Stimulated activated CD8-positive, alpha-beta memory T cell treated with anti-CD3 and anti-CD28 coated beads, Interleukin-7, amount 100 ng/mL, for 1 hour (primary cell): ENCODE results near the gene EML1.

Experiments
- DNase-seq, 2 donors: peaks; one replicate each; pipeline ENCODE4 v3.0.0-alpha.2; 2020; ENCODE audit warnings: low read depth in 2 of 2

EML1 gene

GRCh38 chr14:99779751-99780150, 13.5 kb upstream of the EML1 start:
- DNase-seq: no peak

DNA sequence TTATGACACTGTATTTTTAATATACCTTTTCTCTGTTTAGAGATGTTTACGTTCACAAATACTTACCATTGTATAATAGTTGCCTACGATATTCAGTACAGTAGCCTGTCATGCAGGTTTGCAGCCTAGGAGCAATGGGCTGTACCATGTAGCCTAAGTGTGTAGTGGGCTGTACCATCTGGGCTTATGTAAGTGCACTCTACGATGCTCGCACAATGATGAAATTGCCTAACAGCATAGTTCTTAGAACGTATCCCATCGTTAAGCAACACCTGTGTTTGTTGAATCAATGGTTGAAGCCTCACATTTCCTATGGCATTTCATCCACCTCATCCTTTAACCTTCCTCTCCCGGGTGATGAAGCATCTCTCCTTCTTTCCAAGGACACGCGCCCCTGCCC, 12.5 kb upstream of the EML1 start:
- DNase-seq: no peak

GRCh38 chr14:99781091-99781490, 12.1 kb upstream of the EML1 start:
- DNase-seq: no peak

GRCh38 chr14:99781853-99782610, 11.2 kb upstream of the EML1 start:
- no peak for DNase-seq

GRCh38 chr14:99784508-99784907, 8.7 kb upstream of the EML1 start:
- DNase-seq: no peak

GRCh38 chr14:99785426-99785825, 7.8 kb upstream of the EML1 start:
- DNase-seq: no peak

GRCh38 chr14:99786511-99786989, 6.7 kb upstream of the EML1 start:
- no peak for DNase-seq

GRCh38 chr14:99788713-99789112, 4.5 kb upstream of the EML1 start:
- no peak for DNase-seq

DNA sequence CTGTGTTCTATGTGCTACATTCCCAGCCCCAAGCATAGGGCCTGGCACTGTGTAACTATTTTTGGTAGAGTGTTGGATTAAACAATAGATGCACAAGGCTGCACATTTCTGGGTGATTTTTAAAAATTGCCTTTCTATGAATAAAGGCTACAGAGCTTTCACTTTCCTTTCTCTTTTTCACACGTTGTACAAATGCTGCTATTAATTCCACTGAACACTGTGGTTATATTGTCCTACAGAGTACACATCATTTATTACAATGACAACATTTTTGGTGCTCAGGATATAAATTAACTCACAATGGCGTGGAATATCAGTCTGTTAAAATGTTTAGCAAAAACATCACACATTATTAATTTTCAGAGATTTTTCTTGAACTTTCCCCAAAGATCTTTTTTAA, 3.6 kb upstream of the EML1 start:
- no peak for DNase-seq

- no peak for DNase-seq
Observed at GRCh38 chr14:99790201-99790977, 2.8 kb upstream of the EML1 start.

- no peak for DNase-seq
Observed at GRCh38 chr14:99790978-99791376, 2.2 kb upstream of the EML1 start.

GRCh38 chr14:99791476-99792209, 1.6 kb upstream of the EML1 start:
- DNase-seq: no peak

DNA sequence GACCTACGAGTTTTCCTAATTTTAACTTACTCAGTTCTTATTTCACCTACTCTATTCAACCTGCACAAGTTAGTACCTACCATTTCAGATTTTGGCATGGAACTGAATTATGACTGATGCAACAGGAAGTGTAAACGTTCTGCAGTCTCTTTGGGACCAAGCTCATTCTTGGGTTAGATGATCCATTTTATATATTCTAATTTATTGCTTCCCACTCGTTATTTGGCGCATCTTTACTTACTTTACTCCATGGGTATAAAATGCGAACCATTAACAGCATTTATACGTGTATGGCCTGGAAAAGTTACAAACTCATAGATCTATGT, 1.0 kb upstream of the EML1 start:
- DNase-seq: no peak

GRCh38 chr14:99792551-99793212, 531 bp upstream of the EML1 start:
- DNase-seq: no peak

DNA sequence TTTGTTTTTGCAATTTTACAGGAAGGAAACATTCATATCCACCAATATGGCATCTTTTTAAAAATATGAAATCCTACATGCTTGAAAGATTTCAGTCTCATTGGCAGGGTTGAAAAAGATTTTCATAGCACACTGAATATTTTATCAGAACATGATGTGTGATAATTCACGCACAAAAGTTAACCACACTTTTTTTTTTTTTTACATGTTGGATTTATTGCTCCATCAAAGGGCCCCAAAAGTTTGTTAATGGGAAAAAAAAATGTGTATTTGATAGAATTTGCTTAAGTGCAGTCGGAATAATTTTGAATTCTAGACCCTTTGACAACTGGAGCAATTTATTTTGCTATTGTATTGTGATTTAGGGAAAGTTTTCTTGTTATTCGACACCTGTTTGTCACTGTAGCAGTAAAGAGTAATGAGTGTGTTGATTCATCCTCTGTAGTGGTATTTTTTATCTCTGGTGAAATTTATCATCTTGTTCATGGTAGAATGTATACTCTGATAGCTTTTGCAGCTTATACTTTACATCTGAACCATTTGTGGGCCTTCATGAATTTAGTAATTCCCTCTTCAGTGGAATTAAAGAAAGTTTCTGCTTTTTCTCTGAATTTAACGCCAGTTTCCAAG, 1.1 kb downstream of the EML1 start:
- no peak for DNase-seq

DNA sequence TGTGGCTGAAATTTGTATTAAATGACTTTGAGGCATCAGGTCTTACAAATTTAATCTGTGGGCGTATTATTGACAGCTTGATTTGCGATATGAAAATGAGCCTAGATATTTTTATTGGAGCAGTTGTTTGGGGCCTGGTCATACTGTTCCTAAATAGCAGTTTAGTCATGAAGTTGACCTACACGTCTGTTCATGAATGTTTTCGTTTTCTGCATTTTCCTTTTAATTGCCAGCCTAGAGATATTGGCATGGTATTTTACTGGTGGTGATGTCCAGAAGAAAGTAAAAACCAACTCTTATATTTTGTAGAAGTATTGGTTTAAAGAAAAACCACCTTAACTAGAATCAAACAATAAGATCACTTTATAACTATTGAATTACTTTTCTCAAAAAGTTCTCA, 1.8 kb downstream of the EML1 start:
- no peak for DNase-seq

GRCh38 chr14:99797231-99797630, 4.0 kb downstream of the EML1 start:
- DNase-seq: no peak

DNA sequence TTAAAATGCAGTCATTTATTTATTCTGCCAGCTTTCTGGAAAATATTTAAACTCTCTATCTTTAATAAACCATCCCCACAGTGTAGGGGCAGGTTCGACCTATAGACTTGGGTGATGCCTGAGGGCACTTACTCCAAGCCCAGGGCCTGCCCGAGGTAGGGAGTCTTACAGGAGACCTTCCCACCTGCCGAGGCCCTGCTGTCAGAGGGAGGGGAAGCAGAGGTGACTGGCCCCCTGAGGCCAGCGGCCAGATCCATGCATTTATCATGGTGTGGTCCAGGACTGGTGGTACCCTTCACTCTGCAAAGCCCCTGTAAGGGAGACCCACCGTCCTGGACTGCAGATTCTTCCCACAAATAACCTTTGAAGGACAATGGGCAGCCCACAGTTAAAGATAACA, 7.6 kb downstream of the EML1 start:
- DNase-seq: no peak

GRCh38 chr14:99802301-99803105, 9.3 kb downstream of the EML1 start:
- no peak for DNase-seq

DNA sequence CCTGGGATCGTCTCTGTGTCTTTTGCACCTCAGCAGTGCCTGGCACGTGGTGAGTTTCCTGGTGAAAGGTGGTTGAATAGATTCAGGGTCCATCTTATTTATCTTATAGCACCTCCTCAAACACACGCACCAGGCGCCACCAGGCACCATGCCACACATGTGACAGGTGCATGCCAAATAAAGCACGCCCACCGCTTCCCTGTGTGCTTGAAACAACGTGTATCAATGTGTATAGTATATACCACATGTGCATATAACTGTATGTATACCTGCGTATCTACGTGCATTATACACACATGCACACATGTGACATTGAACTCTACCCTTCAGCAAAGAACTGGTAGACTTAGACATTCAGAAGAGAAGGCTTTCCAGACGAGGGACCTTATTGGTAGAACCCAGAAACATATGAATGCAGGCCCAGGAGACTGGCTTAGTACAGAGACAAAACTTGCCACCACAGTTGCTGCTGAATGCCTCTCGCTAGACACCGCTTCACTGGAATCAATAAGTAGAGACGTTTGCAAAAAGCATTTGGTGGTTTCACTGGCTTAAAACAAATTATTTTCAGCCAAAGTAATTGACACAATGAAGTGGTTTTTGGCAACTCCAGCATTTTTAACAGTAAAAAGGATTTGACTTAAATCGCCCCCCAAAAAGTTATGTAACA, 10.0 kb downstream of the EML1 start:
- no peak for DNase-seq
